HG03558 (cell line): ENCODE results near the gene CNPY3.
"Not testable (repeated sequence)": the region's sequence is repeated elsewhere in the genome, so short reads cannot be mapped to it uniquely, and the experiment has no call there.

Source experiments
- ATAC-seq: cut with Tn5 transposase; IDR thresholded peaks from one replicate; pipeline ENCODE4 v1.9.1; 2021; ENCODE audit warnings: moderate number of reproducible peaks; ENCODE audit not compliant: unreplicated experiment; ENCODE audit errors: extremely low read depth

Gene CNPY3

GRCh38 chr6:42928986-42929820, at the start of gene CNPY3:
TSS of gene CNPY3 (plus strand) at chr6:42929480. CDS start at chr6:42929571, 91 bp downstream.
- ATAC-seq = peak; percentile 52

- ATAC-seq = not testable (repeated sequence)
Observed at GRCh38 chr6:42880240-42880817, 49.0 kb upstream of the CNPY3 start.

DNA sequence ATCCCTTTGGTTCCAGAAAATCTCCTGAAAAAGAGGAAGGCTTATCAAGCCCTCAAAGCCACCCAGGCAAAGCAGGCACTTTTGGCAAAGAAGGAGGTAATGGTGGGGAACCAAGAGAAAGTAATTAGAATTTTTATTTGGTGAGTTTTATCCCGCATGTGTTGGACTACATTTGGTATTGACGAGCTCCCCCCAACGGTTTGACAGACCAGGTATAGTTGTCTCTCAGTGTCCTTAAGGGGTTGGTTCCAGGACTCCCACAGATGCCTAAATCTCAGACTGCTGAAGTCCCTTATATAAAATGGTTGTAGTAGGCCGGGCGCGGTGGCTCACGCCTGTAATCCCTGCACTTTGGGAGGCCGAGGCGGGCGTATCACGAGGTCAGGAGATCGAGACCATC, 48.4 kb upstream of the CNPY3 start:
- not testable (repeated sequence) for ATAC-seq

DNA sequence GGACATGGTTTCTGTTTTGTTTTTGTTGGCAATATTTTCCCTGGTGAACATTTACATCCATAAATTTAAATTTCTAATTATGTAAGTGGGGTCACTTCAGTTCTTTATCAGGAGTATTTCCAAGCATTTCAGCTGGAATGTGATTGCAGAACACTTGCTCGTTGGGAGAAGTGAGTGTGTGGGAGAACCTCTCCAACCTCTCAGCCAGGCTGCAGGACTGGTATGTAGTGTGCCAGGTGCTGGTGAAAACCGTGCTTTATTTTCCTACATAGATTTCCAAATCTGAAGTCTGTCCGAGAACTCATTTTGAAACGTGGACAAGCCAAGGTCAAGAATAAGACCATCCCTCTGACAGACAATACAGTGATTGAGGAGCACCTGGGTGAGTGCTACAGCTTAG, 43.6 kb upstream of the CNPY3 start:
- no peak for ATAC-seq

GRCh38 chr6:42888201-42888600, 41.1 kb upstream of the CNPY3 start:
- not testable (repeated sequence) for ATAC-seq

DNA sequence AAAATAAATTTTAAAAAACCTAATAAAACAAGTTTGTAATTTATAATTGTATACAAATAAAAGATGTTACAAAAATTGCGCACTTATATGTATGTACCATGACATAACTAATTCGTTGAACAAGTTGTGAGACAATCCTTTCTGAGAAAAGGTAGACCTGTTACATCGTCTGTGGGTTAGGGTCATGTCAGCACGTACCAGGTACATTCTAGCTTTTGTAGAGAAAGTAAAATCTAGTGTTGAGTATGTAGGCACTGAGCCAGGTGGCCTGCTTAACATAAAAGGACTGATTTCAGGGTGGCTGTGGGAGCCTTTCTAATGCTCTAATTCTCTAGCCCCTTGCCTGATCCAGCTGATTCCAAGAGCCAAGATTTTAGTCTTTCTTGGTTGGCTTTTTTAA, 39.5 kb upstream of the CNPY3 start:
- ATAC-seq = no peak

- no peak for ATAC-seq
Observed at GRCh38 chr6:42890311-42891198, 38.7 kb upstream of the CNPY3 start.

GRCh38 chr6:42891199-42891722, 38.0 kb upstream of the CNPY3 start:
- ATAC-seq = no peak

- ATAC-seq = not testable (repeated sequence)
Observed at GRCh38 chr6:42894041-42894828, 35.0 kb upstream of the CNPY3 start.

DNA sequence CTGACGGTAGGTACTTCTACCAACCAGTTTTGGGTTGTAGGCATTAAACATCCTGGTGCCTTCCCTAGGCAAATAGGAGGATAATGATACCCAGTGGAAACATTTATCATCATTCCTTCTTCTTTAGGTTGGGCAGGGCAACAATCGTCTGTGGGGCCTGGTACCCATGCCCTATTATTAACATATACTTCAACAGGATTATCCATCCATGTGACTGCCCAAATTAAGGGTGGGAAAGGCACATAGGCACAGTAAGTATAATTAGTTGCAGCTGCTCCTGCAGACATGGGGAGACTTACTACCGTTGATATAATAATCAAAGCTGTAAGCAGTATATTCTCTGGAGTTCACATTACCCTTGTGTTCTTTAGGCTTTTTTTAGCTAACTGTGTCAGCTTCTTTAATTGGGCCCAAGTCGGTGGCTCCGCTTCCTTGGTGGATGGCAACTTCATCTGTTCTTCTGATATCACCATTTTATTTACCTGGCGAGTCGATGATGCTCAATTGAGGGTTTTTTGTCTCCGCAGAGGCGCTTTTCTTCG, 33.0 kb upstream of the CNPY3 start:
- ATAC-seq = no peak

- no peak for ATAC-seq
Observed at GRCh38 chr6:42898891-42899361, 30.4 kb upstream of the CNPY3 start.

GRCh38 chr6:42899871-42900270, 29.4 kb upstream of the CNPY3 start:
- no peak for ATAC-seq

DNA sequence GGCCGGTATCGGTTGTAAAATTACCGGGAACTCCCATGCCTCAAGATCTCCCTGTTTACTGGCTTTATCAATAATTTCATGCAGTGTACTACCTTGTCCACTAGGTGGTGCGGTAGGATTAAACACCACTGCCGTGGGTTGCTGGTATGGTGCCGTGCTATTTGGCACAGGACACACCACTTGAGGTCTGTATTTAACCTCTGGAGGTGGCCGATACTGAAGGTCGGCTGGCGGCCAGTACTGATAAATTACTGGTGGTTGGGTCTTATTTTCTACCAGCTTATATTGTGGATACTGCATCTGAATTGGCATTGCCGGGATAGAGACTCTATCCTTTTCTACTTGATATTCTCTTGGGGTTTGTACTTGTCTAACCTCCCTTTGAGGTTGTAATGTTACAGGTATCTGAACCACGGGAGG, 27.7 kb upstream of the CNPY3 start:
- ATAC-seq = no peak

DNA sequence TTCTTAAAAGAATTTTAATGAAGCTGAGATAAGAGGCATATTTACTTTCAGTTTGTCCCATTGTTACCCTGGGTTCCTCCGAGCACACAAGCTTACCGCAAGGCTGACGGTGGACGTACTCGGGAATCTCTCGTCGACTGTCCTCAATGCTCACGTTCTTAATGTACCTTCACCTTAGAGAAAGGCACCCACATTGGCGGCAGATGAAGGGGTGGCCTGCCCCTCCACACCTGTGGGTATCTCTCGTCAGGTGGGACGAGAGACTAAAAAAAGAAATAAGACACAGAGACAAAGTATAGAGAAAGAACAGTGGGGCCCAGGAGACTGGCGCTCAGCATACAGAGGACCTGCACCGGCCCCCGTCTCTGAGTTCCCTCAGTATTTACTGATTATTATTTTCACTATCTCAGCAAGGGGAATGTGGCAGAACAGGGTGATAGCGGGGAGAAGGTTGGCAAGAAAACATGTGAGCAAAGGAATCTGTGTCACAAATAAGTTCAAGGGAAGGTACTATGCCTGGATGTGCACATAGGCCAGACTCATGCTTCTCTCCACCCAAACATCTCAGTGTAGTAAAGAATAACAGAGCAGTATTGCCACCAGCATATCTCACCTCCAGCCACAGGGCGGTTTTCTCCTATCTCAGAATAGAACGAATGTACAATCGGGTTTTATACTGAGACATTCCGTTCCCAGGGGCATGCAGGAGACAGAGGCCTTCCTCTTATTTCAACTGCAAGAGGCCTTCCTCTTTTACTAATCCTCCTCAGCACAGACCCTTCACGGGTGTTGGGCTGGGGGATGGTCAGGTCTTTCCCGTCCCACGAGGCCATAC, 26.6 kb upstream of the CNPY3 start:
- not testable (repeated sequence) for ATAC-seq

GRCh38 chr6:42904467-42904866, 24.8 kb upstream of the CNPY3 start:
- ATAC-seq = no peak

- ATAC-seq = no peak
Observed at GRCh38 chr6:42907336-42907735, 21.9 kb upstream of the CNPY3 start.

DNA sequence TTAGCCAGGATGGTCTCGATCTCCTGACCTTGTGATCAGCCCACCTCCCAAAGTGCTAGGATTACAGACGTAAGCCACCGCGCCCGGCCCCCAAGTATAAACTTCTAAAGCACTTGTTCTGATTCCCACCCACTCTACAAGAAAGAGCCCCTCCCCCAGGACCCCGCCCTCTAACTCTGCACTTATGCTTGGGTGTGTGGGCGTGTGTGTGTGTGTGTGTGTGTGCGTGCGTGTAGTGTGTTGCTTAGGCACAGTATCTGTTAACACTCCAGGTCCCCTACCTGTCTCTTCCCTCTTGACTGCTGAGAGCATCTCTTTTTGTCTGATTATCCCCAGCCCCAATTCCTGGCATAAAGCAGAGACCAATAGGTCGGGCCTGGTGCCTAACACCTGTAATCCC, 19.4 kb upstream of the CNPY3 start:
- no peak for ATAC-seq

GRCh38 chr6:42911171-42912021, 17.9 kb upstream of the CNPY3 start:
- no peak for ATAC-seq
